Aorta (tissue), 5 donors: ENCODE measurements around the gene RNF40. TPM values are rescaled to one million over a fixed set of nuclear protein-coding genes. Genes with fewer than 3 reads are reported as not detected.

ENCODE experiments used
- ATAC-seq: fragments of 200-7000 bp; cut with Tn5 transposase; one replicate; pipeline ENCODE4 v1.9.1; 2022; ENCODE audit warnings: moderate library complexity; ENCODE audit not compliant: low FRiP score
- DNase-seq, 2 donors: peaks; one replicate each; pipeline ENCODE4 v3.0.0-alpha.2; 2020
- H3K27ac ChIP-seq, 2 donors: one replicate each; pipeline ENCODE4 v1.5.1; 2013; ENCODE audit warnings: low read length in 2 of 2, mild to moderate bottlenecking in 2 of 2, moderate library complexity in 2 of 2, control low read depth in 1 of 2, inconsistent platforms in 1 of 2, low read depth in 1 of 2
- H3K27me3 ChIP-seq, 2 donors: one replicate each; pipeline ENCODE4 v1.6.1; 2013; ENCODE audit warnings: control low read depth in 1 of 2, low read length in 1 of 2, mild to moderate bottlenecking in 1 of 2, moderate library complexity in 1 of 2; ENCODE audit not compliant: insufficient read depth in 2 of 2, control insufficient read depth in 1 of 2
- H3K36me3 ChIP-seq, 2 donors: one replicate each; pipeline ENCODE4 v1.6.1; 2013; ENCODE audit warnings: control low read depth in 1 of 2, low read length in 1 of 2, mild to moderate bottlenecking in 1 of 2; ENCODE audit not compliant: insufficient read depth in 2 of 2, control insufficient read depth in 1 of 2
- H3K4me1 ChIP-seq, 2 donors: one replicate each; pipeline ENCODE4 v1.6.1; 2013; ENCODE audit warnings: low read length in 2 of 2, control low read depth in 1 of 2, mild to moderate bottlenecking in 1 of 2, moderate library complexity in 1 of 2; ENCODE audit not compliant: insufficient read depth in 2 of 2, control insufficient read depth in 1 of 2
- H3K4me3 ChIP-seq, 2 donors: one replicate each; pipeline ENCODE4 v1.5.1; 2013; ENCODE audit warnings: low read length in 2 of 2, control low read depth in 1 of 2, mild to moderate bottlenecking in 1 of 2
- H3K9me3 ChIP-seq: one replicate; pipeline ENCODE4 v1.6.1; 2013; ENCODE audit warnings: mild to moderate bottlenecking, low read length; ENCODE audit not compliant: control insufficient read depth
- WGBS, 2 donors: extraction: QIAGEN DNeasy Blood & Tissue Kit; methylation state at CpG; one replicate each; pipeline ENCODE4 v1.1.7; 2013; 5-methylcytosine and 5-hydroxymethylcytosine counted together
- intact Hi-C, 2 donors: fragments of 100-400 bp; cut with DNase I; formaldehyde crosslinking; loops; one replicate each; pipeline versions ENCODE4 v1.14.2 to v1.15.0; 2022
- polyA plus RNA-seq, 2 donors: library from polyadenylated mRNA; stranded (reverse); fragments of 200-250 nt; gene quantifications; one replicate each; pipeline ENCODE4 v1.2.3, GENCODE V29; 2013
- total RNA-seq, 2 donors: library from RNA; stranded (reverse); fragmentation: NEBNext Ultra II Directional; extraction: Animal tissue kit (Norgen Biotek cat#: 25700); gene quantifications; one replicate each; pipeline ENCODE4 v1.2.1, GENCODE V29; 2021
- donor health status: healthy with polysubstance abuse.
- donor health status: Bipolar disorder and iron deficiency.
- donor health status: DM: no; HTN: no; CAD: no.
- donor health status: DM: no; HTN: no; CAD: no.
- donor health status: DM: yes; HTN: yes; CAD: no.

Gene RNF40
- total and polyA plus RNA-seq, 4 donors: 22.7 to 90.2 (median 66.7) TPM

GRCh38 chr16:30746638-30747175, 15.4 kb upstream of the RNF40 start:
- WGBS, 2 donors: 85 to 86% methylated on average over 9 of the region's 9 CpGs
- Histone ChIP-seq H3K27ac (no peak overlapping the region), H3K4me1 (no peaks in the 10 kb centered on the region), H3K27me3 (no peaks in the 10 kb centered on the region), H3K4me3 (no peak overlapping the region), H3K9me3 (no peaks in the 10 kb centered on the region), H3K36me3 (peaks cover 0 to 2% of the 10 kb centered on the region in 2 donors)
- DNase-seq: no peak
- intact Hi-C loops: no loop called here
- ATAC-seq: no peak

DNA sequence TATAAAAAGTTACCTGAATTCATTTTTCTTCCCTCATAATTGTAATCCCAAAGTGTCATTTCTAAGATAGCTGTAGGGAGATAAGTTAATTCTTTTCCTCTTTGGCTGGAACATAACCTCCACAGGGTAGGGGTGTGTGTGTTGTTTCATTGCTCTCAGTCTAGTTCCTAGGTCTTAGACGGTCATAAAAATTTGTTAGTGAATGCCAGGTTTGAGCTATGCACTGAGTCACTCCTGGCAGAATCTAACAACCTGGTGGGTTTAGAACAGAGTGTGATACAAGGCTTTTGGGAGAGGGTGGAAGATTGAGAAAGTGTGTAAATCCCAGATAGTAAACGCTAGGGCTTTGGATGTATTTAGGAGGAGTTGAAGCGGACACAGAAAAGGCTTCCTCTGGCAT, 14.8 kb upstream of the RNF40 start:
- intact Hi-C loops: no loop called here
- Histone ChIP-seq H3K36me3 (peaks cover 0 to 2% of the 10 kb centered on the region in 2 donors), H3K4me3 (peak overlapping the region in 1 of 2 donors; percentile 52), H3K9me3 (no peaks in the 10 kb centered on the region), H3K4me1 (no peaks in the 10 kb centered on the region), H3K27ac (peak overlapping the region in 1 of 2 donors; percentile 84), H3K27me3 (no peaks in the 10 kb centered on the region)
- ATAC-seq (no peak), DNase-seq (no peak)
- 24 to 26% methylated on average over 3 of the region's 3 CpGs for WGBS, 2 donors

DNA sequence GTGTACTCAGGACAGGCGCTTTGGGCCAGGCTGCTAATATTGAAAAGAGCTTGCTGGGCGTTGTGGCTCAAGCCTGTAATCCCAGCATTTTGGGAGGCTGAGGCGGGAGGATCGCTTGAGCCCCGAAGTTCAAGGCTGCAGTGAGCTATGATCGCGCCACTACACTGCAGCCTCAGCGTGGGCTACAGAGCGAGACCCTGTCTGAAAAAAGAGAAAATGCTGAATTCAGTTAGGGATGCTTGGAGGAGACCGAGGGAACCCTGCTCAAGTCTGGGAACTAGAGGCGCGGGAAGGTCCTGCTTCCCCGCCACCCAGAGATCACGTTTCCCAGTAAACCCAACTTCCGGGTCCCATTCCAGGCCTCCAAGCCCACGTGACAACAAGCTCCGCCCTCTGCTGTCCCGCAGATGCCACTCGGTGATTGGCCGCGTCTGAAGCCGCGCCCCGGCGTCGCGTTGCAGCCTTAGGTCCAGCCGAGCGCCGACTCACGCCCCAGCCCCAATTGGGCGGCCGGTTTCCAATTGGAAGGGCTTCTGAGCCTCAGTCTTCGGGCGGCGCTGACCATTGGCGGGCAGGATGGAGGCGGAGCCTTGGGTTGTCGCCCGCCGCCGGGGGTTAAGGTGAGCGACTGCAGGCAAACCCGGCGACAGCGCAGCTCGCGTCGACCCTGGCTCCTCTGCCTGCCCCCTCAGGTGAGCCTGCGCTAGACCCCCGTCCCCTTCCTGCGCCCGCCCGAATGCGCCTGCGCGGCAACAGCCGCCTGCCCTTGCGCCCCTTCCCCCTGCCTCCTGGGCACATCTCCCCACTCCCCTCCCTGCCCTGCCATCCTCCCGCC, 14.1 kb upstream of the RNF40 start, which contains the start of gene PHKG2:
TSS of gene PHKG2 (plus strand) at position 627 of the 835 bp plus-strand sequence. CDS start 396 bp downstream, outside the sequence.
- peak; percentile 100 for DNase-seq
- 2 to 3% methylated on average over 57 to 60 of the region's 60 CpGs for WGBS, 2 donors
- intact Hi-C loops: no loop called here
- no peaks in the 10 kb centered on the region for H3K4me1 ChIP-seq
- H3K36me3 ChIP-seq: peaks cover 0 to 2% of the 10 kb centered on the region in 2 donors
- H3K27ac ChIP-seq: peak within 1 kb of the TSS in 1 of 2 donors; percentile 84
- no peaks in the 10 kb centered on the region for H3K9me3 ChIP-seq
- peak; percentile 99 for ATAC-seq
- H3K4me3 ChIP-seq: peak within 1 kb of the TSS; percentile 52 to 79
- no peaks in the 10 kb centered on the region for H3K27me3 ChIP-seq

- H3K9me3 ChIP-seq: no peaks in the 10 kb centered on the region
- peak overlapping the region; percentile 36 to 79 for H3K4me3 ChIP-seq
- peak; percentile 49 for ATAC-seq
- DNase-seq: no peak
- H3K27me3 ChIP-seq: no peaks in the 10 kb centered on the region
- H3K36me3 ChIP-seq: peaks cover 0 to 2% of the 10 kb centered on the region in 2 donors
- intact Hi-C loops: no loop called here
- H3K27ac ChIP-seq: no peak overlapping the region
- 13 to 15% methylated on average over 32 to 36 of the region's 36 CpGs for WGBS, 2 donors
- no peaks in the 10 kb centered on the region for H3K4me1 ChIP-seq
Measured at GRCh38 chr16:30748634-30749445, 13.3 kb upstream of the RNF40 start.

- 85 to 90% methylated on average over 4 of the region's 4 CpGs for WGBS, 2 donors
Measured at GRCh38 chr16:30750201-30750600, 11.9 kb upstream of the RNF40 start.

DNA sequence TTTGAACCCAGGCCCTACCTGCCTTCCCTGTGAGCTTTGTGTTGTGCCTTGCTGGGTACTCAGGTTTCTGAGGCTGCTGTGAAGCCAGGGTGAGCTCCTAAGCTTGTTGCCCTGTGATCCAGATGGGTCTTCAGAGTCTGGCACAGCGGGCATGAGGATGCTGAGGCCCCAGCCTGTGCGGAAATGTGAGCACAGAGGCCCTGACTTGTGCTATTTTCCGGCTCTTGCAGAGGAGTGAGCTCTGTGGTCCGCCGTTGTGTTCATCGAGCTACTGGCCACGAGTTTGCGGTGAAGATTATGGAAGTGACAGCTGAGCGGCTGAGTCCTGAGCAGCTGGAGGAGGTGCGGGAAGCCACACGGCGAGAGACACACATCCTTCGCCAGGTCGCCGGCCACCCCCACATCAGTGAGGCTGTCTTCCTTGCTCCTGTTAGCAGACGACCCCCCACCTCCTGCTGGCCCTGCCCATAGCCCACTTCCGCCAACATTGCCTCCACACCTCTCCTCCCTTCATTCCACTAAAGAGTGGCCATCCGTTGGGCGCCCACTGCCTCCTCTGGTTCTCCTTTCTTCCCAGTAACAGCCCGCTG, 11.2 kb upstream of the RNF40 start:
- peaks cover 0 to 2% of the 10 kb centered on the region in 2 donors for H3K36me3 ChIP-seq
- no peak overlapping the region for H3K27ac ChIP-seq
- DNase-seq (no peak), ATAC-seq (no peak)
- intact Hi-C loops: no loop called here
- no peaks in the 10 kb centered on the region for H3K4me1 ChIP-seq
- no peaks in the 10 kb centered on the region for H3K9me3 ChIP-seq
- H3K4me3 ChIP-seq: no peak overlapping the region
- WGBS, 2 donors: 90% methylated on average over 19 to 20 of the region's 20 CpGs
- no peaks in the 10 kb centered on the region for H3K27me3 ChIP-seq

More at GRCh38 chr16:30750201-30750600, 11.9 kb upstream of the RNF40 start:
- Histone ChIP-seq H3K27me3 (no peaks in the 10 kb centered on the region), H3K4me1 (no peaks in the 10 kb centered on the region), H3K4me3 (no peak overlapping the region), H3K36me3 (peaks cover 0 to 2% of the 10 kb centered on the region in 2 donors), H3K27ac (no peak overlapping the region), H3K9me3 (no peaks in the 10 kb centered on the region)
- intact Hi-C loops: no loop called here
- DNase-seq: no peak
- ATAC-seq: no peak

DNA sequence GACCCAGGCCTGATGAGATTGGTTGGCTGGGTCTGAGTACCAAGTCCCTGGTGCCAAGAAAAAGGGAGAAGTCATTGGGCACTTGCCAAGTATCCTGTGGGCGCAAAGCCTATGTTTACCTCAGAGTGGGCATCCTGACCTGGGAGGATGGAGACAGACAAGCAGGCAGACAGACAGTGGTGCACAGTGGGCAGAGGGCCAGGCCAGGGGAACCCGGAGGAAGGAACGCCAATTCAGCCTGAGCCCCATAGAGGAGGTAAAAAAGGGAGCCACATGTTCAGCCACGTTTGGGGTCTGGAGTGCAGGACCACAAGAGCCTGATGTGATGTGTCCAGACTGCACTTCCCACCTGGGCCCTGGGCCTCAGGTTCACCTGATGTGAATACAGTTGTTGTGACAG, 8.5 kb upstream of the RNF40 start:
- DNase-seq (no peak), ATAC-seq (no peak)
- Histone ChIP-seq H3K4me1 (no peaks in the 10 kb centered on the region), H3K4me3 (no peak overlapping the region), H3K36me3 (peaks cover 0 to 2% of the 10 kb centered on the region in 2 donors), H3K27me3 (no peaks in the 10 kb centered on the region), H3K27ac (no peak overlapping the region), H3K9me3 (no peaks in the 10 kb centered on the region)
- 64 to 67% methylated on average over 4 of the region's 4 CpGs for WGBS, 2 donors
- intact Hi-C loops: no loop called here
